HepG2 (cell line): ENCODE measurements around the gene ADI1. TPM values are rescaled to one million over a fixed set of nuclear protein-coding genes. Genes with fewer than 3 reads are reported as not detected.

ENCODE experiments used
- ERF ChIP-seq: IDR thresholded peaks from 2 replicates; pipeline ENCODE4 v1.6.1; 2018; ENCODE audit warnings: missing biosample characterization, missing genetic modification reagents
- KAT2B ChIP-seq: fragments of 150-350 bp; IDR thresholded peaks from 2 replicates; pipeline ENCODE4 v1.6.1; 2014; ENCODE audit warnings: low read depth, low read length, borderline replicate concordance
- KIAA2018 ChIP-seq: sonication (generic); formaldehyde crosslinking; IDR thresholded peaks from 2 replicates; pipeline ENCODE4 v1.5.0; 2020; ENCODE audit warnings: mild to moderate bottlenecking, missing genetic modification reagents, borderline replicate concordance
- KLF9 ChIP-seq: IDR thresholded peaks from 2 replicates; pipeline ENCODE4 v1.6.1; 2016; ENCODE audit warnings: low read depth
- NFYB ChIP-seq: sonication (generic); formaldehyde crosslinking; IDR thresholded peaks from 2 replicates; pipeline ENCODE4 v1.4.0; 2020; ENCODE audit warnings: missing genetic modification reagents
- REL ChIP-seq: sonication (generic); formaldehyde crosslinking; conservative IDR thresholded peaks from 2 replicates; pipeline ENCODE4 v1.8.0; 2022; ENCODE audit warnings: mild to moderate bottlenecking, missing genetic modification reagents, moderate library complexity
- RFX5 ChIP-seq: IDR thresholded peaks from 2 replicates; pipeline ENCODE4 v1.6.1; 2011; ENCODE audit warnings: low read depth, low read length, improper control_type of control experiment
- SKI ChIP-seq: fragments of 450-650 bp; IDR thresholded peaks from one replicate; pipeline ENCODE4 v1.6.1; 2018; ENCODE audit warnings: mild to moderate bottlenecking; ENCODE audit not compliant: partially characterized antibody
- TBX3 ChIP-seq: fragments of 450-650 bp; IDR thresholded peaks from 2 replicates; pipeline ENCODE4 v1.6.1; 2017; ENCODE audit warnings: antibody characterized with exemption, mild to moderate bottlenecking, inconsistent platforms, borderline replicate concordance
- XBP1 ChIP-seq: sonication (generic); formaldehyde crosslinking; IDR thresholded peaks from 2 replicates; pipeline ENCODE4 v1.5.0; 2020; ENCODE audit warnings: missing genetic modification reagents
- ZBTB46 ChIP-seq: sonication (generic); formaldehyde crosslinking; IDR thresholded peaks from 2 replicates; pipeline ENCODE4 v1.4.0; 2020; ENCODE audit warnings: mild to moderate bottlenecking, missing genetic modification reagents, borderline replicate concordance
- ZFP36 ChIP-seq: fragments of 150-350 bp; IDR thresholded peaks from 2 replicates; pipeline ENCODE4 v1.6.1; 2018; ENCODE audit warnings: borderline replicate concordance, low read length, low read depth; ENCODE audit not compliant: partially characterized antibody
- ZNF337 ChIP-seq: sonication (generic); formaldehyde crosslinking; IDR thresholded peaks from 2 replicates; pipeline ENCODE4 v1.5.1; 2020; ENCODE audit warnings: missing genetic modification reagents, low read depth, mild to moderate bottlenecking, borderline replicate concordance
- ZNF512B ChIP-seq: sonication (generic); formaldehyde crosslinking; IDR thresholded peaks from 2 replicates; pipeline ENCODE4 v1.5.1; 2020; ENCODE audit warnings: missing genetic modification reagents, mild to moderate bottlenecking, borderline replicate concordance
- ZNF629 ChIP-seq: sonication (generic); formaldehyde crosslinking; conservative IDR thresholded peaks from 2 replicates; pipeline ENCODE4 v1.5.0; 2020; ENCODE audit warnings: missing genetic modification reagents
- polyA plus RNA-seq, 8 experiments: library from polyadenylated mRNA; depleted of rRNA in 3 of 8; stranded (reverse) in 7 of 8; unstranded in 1 of 8; fragments of >200 nt; fragmentation: Illumina TruSeq in 4 of 8; extraction: Trizol in 4 of 8; gene quantifications; 2 replicates each; pipeline versions ENCODE4 v1.2.1 to v1.2.3, GENCODE V29; 2011 to 2016; ENCODE audit warnings: low read depth in 4 of 8, missing spikeins in 1 of 8, mixed read lengths in 1 of 8; ENCODE audit not compliant: insufficient read depth in 1 of 8
- total RNA-seq, 5 experiments: library from RNA; depleted of rRNA; stranded (reverse); fragments of >200 nt; fragmentation: Illumina TruSeq; extraction: Trizol; gene quantifications; 2 replicates each; pipeline ENCODE4 v1.2.3, GENCODE V29; 2016; ENCODE audit warnings: low read depth in 1 of 5

Gene ADI1
- total and polyA plus RNA-seq, 2 of the 13 experiments (the other 11 are each of a cell fraction or from before 2014, with no cell fraction given): 28.7 to 123 TPM

- TF ChIP-seq KIAA2018 (CRISPR knock-in tag) (peak; percentile 100; the same call in 1 of the 2 replicates), XBP1 (peak; percentile 27; the same call in 1 of the 2 replicates), REL (CRISPR knock-in tag) (no peak), ZNF629 (CRISPR knock-in tag) (no peak), ZNF337 (CRISPR knock-in tag) (peak; percentile 98), KAT2B (no peak), NFYB (CRISPR knock-in tag) (peak; percentile 76), ERF (peak; percentile 89), RFX5 (no peak; the same call in 1 of the 2 replicates), ZFP36 (no peak), ZBTB46 (CRISPR knock-in tag) (peak; percentile 93; the same call in 1 of the 2 replicates), KLF9 (CRISPR knock-in tag) (peak; percentile 88; the same call in 1 of the 2 replicates), ZNF512B (no peak), TBX3 (no peak), SKI (no peak)
Measured at GRCh38 chr2:3519255-3520205, at the start of gene ADI1 (continued).
